Activated CD4-positive, alpha-beta T cell treated with anti-CD3 and anti-CD28 coated beads, Interleukin-2, amount 50 U/mL, for 24 hours (primary cell): ENCODE data around the gene COQ4.
"Not testable (repeated sequence)": the region's sequence is repeated elsewhere in the genome, so short reads cannot be mapped to it uniquely, and the experiment has no call there.

Experiments
- DNase-seq, 2 donors: peaks; one replicate each; pipeline ENCODE4 v3.0.0-alpha.2; 2020; ENCODE audit warnings: low read depth in 1 of 2, low spot score in 1 of 2

The COQ4 gene

GRCh38 chr9:128322404-128323211 is at the start of gene COQ4, which contains the start of gene TRUB2:
Gene COQ4, plus strand, starts transcription at chr9:128322839. Its CDS starts 20 bp downstream, at chr9:128322859.
Gene TRUB2, minus strand, starts transcription at chr9:128322447. Its CDS starts 39 bp downstream, at chr9:128322408.
- DNase-seq = peak; percentile 89 to 92

- DNase-seq = no peak
Observed at GRCh38 chr9:128274245-128274644, 48.4 kb upstream of the COQ4 start.

GRCh38 chr9:128275198-128276007 is 47.2 kb upstream of the COQ4 start, which contains the start of gene GOLGA2:
Gene GOLGA2, minus strand, starts transcription at chr9:128276007. Its CDS starts 31 bp downstream, at chr9:128275976.
- no peak for DNase-seq

- peak; percentile 99 to 100 for DNase-seq
Observed at GRCh38 chr9:128276008-128276573, 46.5 kb upstream of the COQ4 start, which contains the start of gene SWI5. Gene SWI5, plus strand, starts transcription at chr9:128276276.

GRCh38 chr9:128276574-128277270 is 45.9 kb upstream of the COQ4 start:
- no peak for DNase-seq

GRCh38 chr9:128279088-128280073 is 43.3 kb upstream of the COQ4 start:
- DNase-seq = not testable (repeated sequence)

GRCh38 chr9:128280084-128280622 is 42.5 kb upstream of the COQ4 start:
- DNase-seq = no peak

GRCh38 chr9:128282500-128282899 is 40.1 kb upstream of the COQ4 start:
- no peak for DNase-seq

GRCh38 chr9:128285033-128285784 is 37.4 kb upstream of the COQ4 start:
- no peak for DNase-seq

- no peak for DNase-seq
Observed at GRCh38 chr9:128286440-128286839, 36.2 kb upstream of the COQ4 start.

GRCh38 chr9:128288273-128289004 is 34.2 kb upstream of the COQ4 start:
- DNase-seq = no peak

GRCh38 chr9:128292009-128292408 is 30.6 kb upstream of the COQ4 start:
- no peak for DNase-seq

GRCh38 chr9:128293091-128293490 is 29.5 kb upstream of the COQ4 start:
- no peak for DNase-seq

- no peak for DNase-seq
Observed at GRCh38 chr9:128294142-128294541, 28.5 kb upstream of the COQ4 start.

- DNase-seq = no peak
Observed at GRCh38 chr9:128296340-128297220, 26.1 kb upstream of the COQ4 start.

- DNase-seq = no peak
Observed at GRCh38 chr9:128297221-128297773, 25.3 kb upstream of the COQ4 start.
